ENCODE results near the gene DDX6.
"Not testable (repeated sequence)": the region's sequence is repeated elsewhere in the genome, so short reads cannot be mapped to it uniquely, and the experiment has no call there.

The DDX6 gene

GRCh38 chr11:118791111-118791960, at the start of gene DDX6:
Gene DDX6, minus strand, starts transcription at chr11:118791164. Its CDS starts 4,913 bp downstream, at chr11:118786251.
- DNase-seq (ENCODE audit: low read depth in 2 of 3, low spot score in 2 of 3) = peak; percentile 74 to 84 (median 75)

GRCh38 chr11:118838905-118839553, 48.1 kb upstream of the DDX6 start:
- no peak for DNase-seq (ENCODE audit: low read depth in 2 of 3, low spot score in 2 of 3)

GRCh38 chr11:118837868-118838267, 46.9 kb upstream of the DDX6 start:
- no peak for DNase-seq (ENCODE audit: low read depth in 2 of 3, low spot score in 2 of 3)

GRCh38 chr11:118834427-118835028, 43.6 kb upstream of the DDX6 start:
- DNase-seq (ENCODE audit: low read depth in 2 of 3, low spot score in 2 of 3) = no peak

GRCh38 chr11:118827118-118827517, 36.2 kb upstream of the DDX6 start:
- DNase-seq (ENCODE audit: low read depth in 2 of 3, low spot score in 2 of 3) = no peak

GRCh38 chr11:118822936-118823510, 32.1 kb upstream of the DDX6 start:
- not testable (repeated sequence) for DNase-seq (ENCODE audit: low read depth in 2 of 3, low spot score in 2 of 3)

GRCh38 chr11:118820412-118821357, 29.7 kb upstream of the DDX6 start:
- DNase-seq (ENCODE audit: low read depth in 2 of 3, low spot score in 2 of 3) = no peak

GRCh38 chr11:118820025-118820379, 29.0 kb upstream of the DDX6 start:
- DNase-seq (ENCODE audit: low read depth in 2 of 3, low spot score in 2 of 3) = not testable (repeated sequence)

- DNase-seq (ENCODE audit: low read depth in 2 of 3, low spot score in 2 of 3) = no peak
These were observed 28.5 kb upstream of the DDX6 start for GRCh38 chr11:118819334-118820024.

GRCh38 chr11:118818130-118818529, 27.2 kb upstream of the DDX6 start:
- no peak for DNase-seq (ENCODE audit: low read depth in 2 of 3, low spot score in 2 of 3)

- no peak for DNase-seq (ENCODE audit: low read depth in 2 of 3, low spot score in 2 of 3)
These were observed 22.6 kb upstream of the DDX6 start for GRCh38 chr11:118813551-118813950.

GRCh38 chr11:118812485-118812884, 21.5 kb upstream of the DDX6 start:
- no peak for DNase-seq (ENCODE audit: low read depth in 2 of 3, low spot score in 2 of 3)

GRCh38 chr11:118807800-118808778, 17.1 kb upstream of the DDX6 start:
- DNase-seq (ENCODE audit: low read depth in 2 of 3, low spot score in 2 of 3) = no peak

GRCh38 chr11:118806400-118806799, 15.4 kb upstream of the DDX6 start:
- DNase-seq (ENCODE audit: low read depth in 2 of 3, low spot score in 2 of 3) = no peak

GRCh38 chr11:118804094-118804493, 13.1 kb upstream of the DDX6 start:
- DNase-seq (ENCODE audit: low read depth in 2 of 3, low spot score in 2 of 3) = no peak

GRCh38 chr11:118799372-118799771, 8.4 kb upstream of the DDX6 start:
- no peak for DNase-seq (ENCODE audit: low read depth in 2 of 3, low spot score in 2 of 3)

- no peak for DNase-seq (ENCODE audit: low read depth in 2 of 3, low spot score in 2 of 3)
These were observed 6.5 kb upstream of the DDX6 start for GRCh38 chr11:118797510-118797909.

- peak; percentile 23 to 47 (median 35) for DNase-seq (ENCODE audit: low read depth in 2 of 3, low spot score in 2 of 3)
These were observed 1.7 kb upstream of the DDX6 start for GRCh38 chr11:118792570-118793124.
